Left hindlimb (tissue), 1 donor: ENCODE results near the gene TK1.
A peak's percentile ranks its signal among the peaks of the same experiment; 100 is the strongest.

Experiments
- DNase-seq: peaks from one replicate; pipeline ENCODE4 v3.0.0-alpha.2; 2018

Gene TK1

DNA sequence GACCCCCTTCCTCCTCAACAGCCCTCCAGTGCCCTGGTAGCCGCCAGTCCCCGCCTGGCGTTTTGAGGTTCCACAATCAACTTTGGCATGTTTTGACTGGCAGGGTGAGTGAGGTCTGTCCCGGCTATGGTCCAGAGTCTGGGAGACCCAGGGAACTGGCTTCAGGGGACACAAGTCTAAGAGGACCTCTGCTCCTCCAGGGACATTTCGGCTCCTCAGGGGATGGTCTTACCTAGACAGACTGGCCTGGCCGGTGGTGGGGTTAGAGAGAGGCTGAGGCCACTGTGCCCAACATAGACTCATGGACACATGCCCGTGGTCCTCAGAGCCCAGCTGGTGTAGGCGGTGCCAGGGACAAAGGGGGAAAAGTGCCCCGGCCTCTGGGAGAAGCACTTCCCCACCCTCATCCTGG, 54.1 kb downstream of the TK1 start:
- no peak for DNase-seq

GRCh38 chr17:78132084-78132676, 54.7 kb downstream of the TK1 start:
- DNase-seq: peak; percentile 43

GRCh38 chr17:78131172-78132083, 55.4 kb downstream of the TK1 start:
- no peak for DNase-seq

DNA sequence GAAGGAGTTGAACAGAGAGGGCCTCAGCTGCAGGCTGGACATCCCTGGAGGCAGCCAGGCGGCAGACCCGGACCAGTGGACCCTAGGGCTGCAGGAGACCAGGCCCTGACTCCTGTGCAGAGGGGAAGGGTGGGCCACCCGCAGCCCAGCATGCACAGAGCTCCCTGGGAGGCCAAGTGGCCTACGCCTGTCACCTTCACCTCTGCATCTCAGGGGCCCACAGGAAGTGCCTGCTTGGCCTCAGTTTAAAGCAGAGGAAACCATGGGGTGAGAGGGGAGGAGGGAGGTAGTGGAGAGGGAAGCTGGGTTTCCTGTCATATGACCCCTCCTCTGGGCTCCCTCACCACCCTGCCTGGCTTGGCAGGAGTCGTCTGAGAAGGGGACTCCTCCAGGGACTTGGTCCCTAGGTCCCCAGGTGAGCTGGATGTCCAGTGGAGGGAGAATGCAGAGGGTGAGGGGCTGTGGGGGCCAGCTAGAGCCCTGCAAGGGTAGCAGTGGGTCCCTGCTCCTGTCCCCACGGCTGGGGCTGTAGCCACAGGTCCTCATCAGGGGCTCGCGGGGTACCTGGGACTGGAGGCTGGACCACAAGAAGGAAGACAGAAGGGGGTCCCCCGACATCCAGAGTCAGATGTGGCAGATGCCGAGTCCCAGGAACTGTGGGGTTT, 56.3 kb downstream of the TK1 start, which contains the start of gene TMC8:
TMC8 (plus strand) TSS at position 335 of the 665 bp plus-strand sequence. CDS start 818 bp downstream, outside the sequence.
- no peak for DNase-seq

GRCh38 chr17:78130090-78130436, 56.8 kb downstream of the TK1 start:
- DNase-seq: no peak

GRCh38 chr17:78129351-78130089, 57.3 kb downstream of the TK1 start:
- DNase-seq: no peak

DNA sequence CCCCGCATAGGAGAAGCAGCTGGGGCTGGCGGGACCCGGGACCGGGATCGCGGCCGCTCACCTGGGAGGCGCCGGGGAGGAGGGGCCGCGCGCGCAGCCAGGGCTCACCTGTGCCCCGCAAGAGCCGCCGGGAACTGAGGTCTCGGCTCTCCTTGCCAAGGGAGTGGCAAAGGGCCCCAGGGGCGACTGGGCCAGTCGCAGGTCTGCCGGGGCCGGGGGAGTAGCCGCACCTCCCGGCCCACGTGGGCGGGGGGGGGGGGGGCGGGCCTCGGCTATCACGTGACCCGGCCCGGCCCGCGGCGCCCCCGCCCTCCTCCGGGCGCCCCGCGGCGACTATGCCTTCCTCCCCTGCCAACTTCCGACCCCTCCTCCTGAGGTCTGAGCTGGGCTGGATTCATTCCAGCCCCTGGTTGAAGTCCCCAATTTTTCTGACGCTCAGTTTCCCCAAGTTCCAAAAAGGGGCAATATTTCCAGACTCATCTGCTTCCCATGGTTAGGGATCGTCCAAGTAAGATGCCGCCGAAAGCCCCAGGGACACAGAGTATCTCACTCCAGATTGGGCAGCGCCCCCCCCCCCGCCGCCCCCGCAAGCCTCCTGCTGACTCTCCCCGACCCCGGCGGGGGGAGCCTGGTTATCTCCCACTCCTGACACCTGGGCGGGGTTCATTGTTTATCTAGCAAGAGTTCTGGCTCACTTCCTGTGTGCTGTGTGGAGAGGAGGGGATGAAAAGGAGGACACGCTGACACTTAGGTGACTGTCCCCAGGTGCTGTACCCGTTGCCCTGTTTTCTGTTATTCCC, 58.1 kb downstream of the TK1 start, which contains the start of gene TMC6:
TMC6 (minus strand) TSS at position 205 of the 800 bp plus-strand sequence. CDS start 1,923 bp downstream, outside the sequence.
- peak; percentile 61 for DNase-seq

DNA sequence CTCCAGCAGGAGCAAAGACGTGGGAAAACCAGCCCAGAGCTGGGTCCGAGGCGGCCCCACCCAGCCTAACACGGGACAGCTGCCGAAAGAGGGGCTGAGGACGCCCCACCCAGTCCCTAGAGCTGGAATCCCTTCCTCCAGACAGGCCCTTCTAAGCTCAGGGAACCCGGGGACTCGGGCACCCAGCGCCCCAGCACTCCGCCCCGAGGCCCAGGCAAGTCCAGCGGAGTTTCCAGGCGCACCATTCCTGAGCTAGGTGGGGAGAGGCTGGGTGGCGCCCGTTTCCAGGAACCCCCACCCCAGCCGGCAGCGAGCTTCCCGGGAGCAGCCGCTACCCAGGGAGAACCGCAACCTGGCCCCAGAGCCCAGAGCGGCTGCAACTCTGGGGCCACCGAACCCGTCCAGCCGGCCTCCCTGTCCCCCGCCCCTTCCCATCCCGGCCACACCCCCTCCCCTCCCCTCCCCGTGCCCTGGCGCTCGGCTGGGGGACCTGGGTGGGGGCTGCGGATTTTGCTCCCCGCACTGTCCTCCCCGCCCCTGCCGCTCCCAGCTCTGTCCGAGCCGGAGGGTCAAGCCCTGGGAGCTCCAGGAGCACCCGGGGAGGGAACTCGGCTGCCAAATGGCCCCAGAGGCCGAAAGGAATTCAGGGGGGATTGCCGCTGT, 58.8 kb downstream of the TK1 start:
- peak; percentile 56 for DNase-seq

GRCh38 chr17:78127239-78127887, 59.5 kb downstream of the TK1 start:
- DNase-seq: peak; percentile 61

GRCh38 chr17:78126895-78127238, 60.0 kb downstream of the TK1 start:
- DNase-seq: no peak

- DNase-seq: no peak
Observed at GRCh38 chr17:78125976-78126894, 60.6 kb downstream of the TK1 start.

DNA sequence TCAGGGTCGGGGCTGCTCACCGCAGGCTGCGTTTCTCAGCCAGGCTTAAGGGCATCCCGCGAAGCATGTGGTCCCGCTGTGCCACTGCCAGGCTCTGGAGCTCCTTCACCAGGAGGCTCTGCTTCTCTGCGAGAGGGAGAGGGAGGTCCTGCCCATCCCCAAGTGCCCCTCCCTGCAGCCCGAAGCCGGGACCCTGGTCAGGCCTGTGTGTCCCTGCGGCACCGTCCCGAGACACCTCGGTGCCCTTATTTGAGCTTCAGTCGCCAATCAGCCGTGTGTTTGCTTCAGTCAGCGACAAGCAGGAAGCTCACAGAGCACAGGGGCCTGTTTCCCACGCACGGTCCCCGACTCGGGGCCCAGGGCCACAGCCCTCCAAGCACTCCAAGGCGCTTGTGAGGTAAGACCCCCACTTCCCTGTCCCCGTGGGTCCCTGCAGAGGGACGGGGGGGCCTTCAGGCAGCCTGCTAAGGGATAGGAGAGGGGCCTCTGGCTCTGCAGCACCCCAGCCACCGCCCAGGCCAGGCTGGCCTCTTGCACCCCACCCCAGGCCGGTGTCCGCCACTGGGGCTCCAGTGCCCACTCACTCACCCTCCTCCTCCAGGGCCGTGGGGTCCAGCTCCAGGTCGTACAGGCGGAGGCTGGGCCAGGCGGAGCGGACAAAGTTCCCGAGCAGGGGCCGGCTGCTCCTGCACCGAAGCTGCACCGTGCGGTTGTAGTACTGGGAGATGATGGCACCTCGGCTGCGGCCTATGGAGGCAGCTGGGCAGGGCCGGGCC, 61.5 kb downstream of the TK1 start:
- no peak for DNase-seq

GRCh38 chr17:78124836-78125137, 62.1 kb downstream of the TK1 start:
- DNase-seq: no peak
